Stomach (tissue), 9 donors: ENCODE results near the gene RASL12. TPM values are rescaled to one million over a fixed set of nuclear protein-coding genes. Genes with fewer than 3 reads are reported as not detected.
A peak's percentile ranks its signal among the peaks of the same experiment; 100 is the strongest.

ENCODE experiments used
- DNase-seq, 2 donors: peaks; one replicate each; pipeline versions ENCODE4 v3.0.0 to v3.0.0-alpha.2; 2013 to 2019
- H3K27ac ChIP-seq, 5 donors: fragments of 200-600 bp in 4 of 5; sonication (generic) in 4 of 5; one replicate each; pipeline ENCODE4 v1.5.1; 2013 to 2019; ENCODE audit warnings: mild to moderate bottlenecking in 1 of 5, moderate library complexity in 1 of 5
- H3K27me3 ChIP-seq, 3 donors: fragments of 200-600 bp; sonication (generic); one replicate each; pipeline ENCODE4 v1.5.1; 2017 to 2019; ENCODE audit warnings: mixed run types in 1 of 3
- H3K36me3 ChIP-seq, 4 donors: fragments of 200-600 bp; sonication (generic); 1 replicate in 3 of 4; 2 replicates in 1 of 4; pipeline ENCODE4 v1.5.1; 2016 to 2019
- H3K4me1 ChIP-seq, 4 donors: fragments of 200-600 bp; sonication (generic); one replicate each; pipeline ENCODE4 v1.5.1; 2016 to 2019
- H3K4me3 ChIP-seq, 4 donors: fragments of 200-600 bp; sonication (generic) in 3 of 4; one replicate each; pipeline ENCODE4 v1.5.1; 2016 to 2019; ENCODE audit warnings: mild to moderate bottlenecking in 1 of 4
- H3K9me3 ChIP-seq, 4 donors: fragments of 200-600 bp; sonication (generic); one replicate each; pipeline ENCODE4 v1.5.1; 2016 to 2019
- EP300 ChIP-seq: sonication (generic); formaldehyde crosslinking; IDR thresholded peaks from one replicate; pipeline ENCODE4 v1.6.1; 2017; ENCODE audit warnings: antibody characterized with exemption
- POLR2A ChIP-seq, 4 donors: fragments of 450-650 bp; IDR thresholded peaks; one replicate each; pipeline ENCODE4 v1.6.1; 2016; ENCODE audit warnings: antibody characterized with exemption in 4 of 4, control low read depth in 2 of 4, mild to moderate bottlenecking in 1 of 4, moderate library complexity in 1 of 4
- POLR2AphosphoS5 ChIP-seq, 3 donors: sonication (generic); formaldehyde crosslinking; IDR thresholded peaks; one replicate each; pipeline ENCODE4 v1.6.1; 2016; ENCODE audit warnings: antibody characterized with exemption in 3 of 3
- WGBS, 5 donors: extraction: QIAGEN DNeasy Blood & Tissue Kit in 3 of 5; methylation state at CpG; one replicate each; pipeline versions ENCODE4 v1.1.5 to v1.1.7; 2013 to 2018; 5-methylcytosine and 5-hydroxymethylcytosine counted together
- intact Hi-C: fragments of 100-400 bp; cut with DNase I; formaldehyde crosslinking; loops from one replicate; pipeline ENCODE4 v1.15.1; 2023; ENCODE audit warnings: low total_unique reads
- polyA plus RNA-seq, 3 donors: library from polyadenylated mRNA; stranded (reverse); fragments of 200-250 nt; gene quantifications; one replicate each; pipeline ENCODE4 v1.2.3, GENCODE V29; 2013
- total RNA-seq, 5 donors: library from RNA; depleted of rRNA; stranded (reverse); fragments of >200 nt; gene quantifications; one replicate each; pipeline versions ENCODE4 v1.1.0 to v1.2.3, GENCODE V29; 2014 to 2016
- TF ChIP-seq, protein P1 (sequence below), 7 experiments: fragments of 450-650 bp in 4 of 7; fragments of 200-600 bp in 3 of 7; sonication (generic) in 3 of 7; IDR thresholded peaks; one replicate each; pipeline ENCODE4 v1.5.1; 2016 to 2019; ENCODE audit warnings: antibody characterized with exemption in 7 of 7, control low read depth in 2 of 7, mild to moderate bottlenecking in 1 of 7
- donor health status: healthy with polysubstance abuse.
- donor health status: Bipolar disorder and iron deficiency.
- donor health status: healthy.

The RASL12 gene
- total and polyA plus RNA-seq, 8 donors: 0.58 to 27.7 (median 10.9) TPM

DNA sequence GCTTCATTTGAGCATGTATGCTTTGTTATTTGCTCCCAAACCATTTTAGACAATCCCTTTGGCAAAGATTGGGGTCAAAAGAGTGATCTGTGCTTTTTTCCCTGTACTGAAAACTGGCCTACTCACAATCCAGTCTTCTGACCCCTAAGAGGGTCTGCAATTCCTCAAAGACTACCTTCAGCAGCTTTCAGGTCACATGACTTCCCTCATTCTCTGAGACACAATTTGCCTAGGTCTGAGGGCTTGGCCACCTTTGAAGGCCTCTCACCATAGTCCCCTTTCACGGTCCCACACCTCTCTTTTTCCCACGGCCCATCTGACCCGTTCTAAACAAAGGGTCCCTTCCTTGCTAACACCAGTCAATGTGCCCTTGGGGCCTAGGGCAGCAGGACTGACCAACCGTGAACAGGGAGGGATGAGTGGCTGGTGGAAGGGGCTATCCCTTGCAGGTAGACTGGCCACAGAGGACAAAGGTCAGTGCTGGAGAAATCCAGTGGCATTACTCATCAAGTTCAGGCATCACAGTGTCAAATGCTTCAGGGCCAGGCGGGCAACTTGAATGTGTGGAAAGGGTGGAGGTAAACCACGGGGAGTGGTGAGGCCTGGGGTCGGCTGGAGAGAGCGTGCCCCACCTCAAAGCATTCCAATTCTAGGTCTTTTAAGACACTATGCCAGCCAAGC is 10.8 kb downstream of the RASL12 start:
- TF ChIP-seq, protein P1, sequence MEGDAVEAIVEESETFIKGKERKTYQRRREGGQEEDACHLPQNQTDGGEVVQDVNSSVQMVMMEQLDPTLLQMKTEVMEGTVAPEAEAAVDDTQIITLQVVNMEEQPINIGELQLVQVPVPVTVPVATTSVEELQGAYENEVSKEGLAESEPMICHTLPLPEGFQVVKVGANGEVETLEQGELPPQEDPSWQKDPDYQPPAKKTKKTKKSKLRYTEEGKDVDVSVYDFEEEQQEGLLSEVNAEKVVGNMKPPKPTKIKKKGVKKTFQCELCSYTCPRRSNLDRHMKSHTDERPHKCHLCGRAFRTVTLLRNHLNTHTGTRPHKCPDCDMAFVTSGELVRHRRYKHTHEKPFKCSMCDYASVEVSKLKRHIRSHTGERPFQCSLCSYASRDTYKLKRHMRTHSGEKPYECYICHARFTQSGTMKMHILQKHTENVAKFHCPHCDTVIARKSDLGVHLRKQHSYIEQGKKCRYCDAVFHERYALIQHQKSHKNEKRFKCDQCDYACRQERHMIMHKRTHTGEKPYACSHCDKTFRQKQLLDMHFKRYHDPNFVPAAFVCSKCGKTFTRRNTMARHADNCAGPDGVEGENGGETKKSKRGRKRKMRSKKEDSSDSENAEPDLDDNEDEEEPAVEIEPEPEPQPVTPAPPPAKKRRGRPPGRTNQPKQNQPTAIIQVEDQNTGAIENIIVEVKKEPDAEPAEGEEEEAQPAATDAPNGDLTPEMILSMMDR (IDR thresholded peaks at IDR 0.05): no peak
- TF ChIP-seq POLR2A (IDR thresholded peaks at IDR 0.05) (no peak), EP300 (no peak), POLR2AphosphoS5 (IDR thresholded peaks at IDR 0.05) (no peak)
- Histone ChIP-seq H3K27me3 (no peaks in the 10 kb centered on the region), H3K4me3 (no peak overlapping the region), H3K27ac (peak overlapping the region in 1 of 5 donors; percentile 45), H3K36me3 (peaks cover 0 to 23% (median 7%) of the 10 kb centered on the region in 4 donors), H3K4me1 (peaks cover 0 to 51% (median 9%) of the 10 kb centered on the region in 4 donors), H3K9me3 (no peaks in the 10 kb centered on the region)
- intact Hi-C loops: no loop called here
- 60 to 66% (median 62%) methylated on average over 8 of the region's 8 CpGs for WGBS, 5 donors
- DNase-seq: peak; percentile 54 to 56

DNA sequence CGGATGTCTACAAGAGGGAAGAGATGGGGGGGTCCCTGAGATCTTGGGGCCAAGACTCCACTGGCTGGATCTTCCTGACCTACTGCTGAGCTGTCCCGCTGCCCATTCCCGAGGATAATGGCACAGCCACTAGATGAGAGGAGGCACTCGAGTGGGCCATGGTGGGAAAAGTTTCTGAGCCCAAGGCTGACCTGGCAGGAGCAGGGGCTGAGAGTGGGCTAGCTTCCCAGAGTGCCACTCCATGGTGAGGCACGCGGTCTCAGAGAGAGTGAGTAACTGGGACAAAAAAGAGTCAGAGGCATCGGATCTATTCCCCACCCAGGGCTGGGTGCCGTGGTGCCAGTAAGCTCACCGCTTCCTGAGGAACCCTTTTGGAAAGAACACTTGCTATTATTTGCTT is 11.7 kb downstream of the RASL12 start:
- Histone ChIP-seq H3K27me3 (no peaks in the 10 kb centered on the region), H3K27ac (peak overlapping the region in 2 of 5 donors; percentile 18 to 29), H3K4me1 (peaks cover 0 to 46% (median 9%) of the 10 kb centered on the region in 4 donors), H3K9me3 (no peaks in the 10 kb centered on the region), H3K4me3 (no peak overlapping the region), H3K36me3 (peaks cover 0 to 30% (median 7%) of the 10 kb centered on the region in 4 donors)
- intact Hi-C loops: no loop called here
- WGBS, 5 donors: 76 to 89% (median 86%) methylated on average over 9 of the region's 9 CpGs
- DNase-seq: no peak
- no peak for TF ChIP-seq POLR2AphosphoS5 (IDR thresholded peaks at IDR 0.05)
- TF ChIP-seq, protein P1 (IDR thresholded peaks at IDR 0.05): no peak
- TF ChIP-seq POLR2A (IDR thresholded peaks at IDR 0.05): no peak

DNA sequence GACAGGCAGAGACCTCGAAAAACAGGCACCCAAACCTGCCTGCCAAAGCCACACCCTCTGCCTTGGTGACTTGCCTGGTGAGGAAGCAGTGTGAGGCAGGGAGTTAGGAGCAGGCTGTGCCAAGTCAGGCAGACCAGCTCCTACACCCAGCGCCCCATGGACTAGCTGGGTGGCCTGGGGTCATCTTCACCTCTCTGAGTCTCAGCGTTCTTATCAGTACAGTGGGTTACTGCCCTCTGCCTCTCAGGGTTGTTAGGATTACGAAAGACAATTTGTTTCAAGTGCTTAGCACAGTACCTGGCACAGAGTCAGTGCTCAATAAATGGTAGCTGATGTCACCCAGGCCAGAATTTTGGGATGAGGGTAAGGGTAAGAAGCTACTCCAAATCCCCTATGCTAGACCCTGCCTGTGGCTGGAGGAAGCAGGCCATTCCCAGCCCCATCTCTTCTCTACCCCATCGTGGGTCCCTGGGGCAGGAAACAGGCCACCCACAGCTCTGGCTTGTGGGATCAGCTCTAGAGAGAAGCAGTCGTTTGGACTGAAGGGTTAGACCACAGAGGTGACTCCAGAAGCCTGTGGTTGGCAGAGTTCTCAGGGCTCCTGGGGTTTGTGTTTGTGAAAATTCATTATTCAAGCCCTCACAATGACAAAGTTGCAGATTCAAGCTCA is 12.5 kb downstream of the RASL12 start:
- TF ChIP-seq, protein P1 (IDR thresholded peaks at IDR 0.05): no peak
- TF ChIP-seq POLR2A (IDR thresholded peaks at IDR 0.05) (no peak), POLR2AphosphoS5 (IDR thresholded peaks at IDR 0.05) (no peak), EP300 (no peak)
- Histone ChIP-seq H3K9me3 (no peaks in the 10 kb centered on the region), H3K4me3 (no peak overlapping the region), H3K27me3 (no peaks in the 10 kb centered on the region), H3K36me3 (peaks cover 0 to 30% (median 7%) of the 10 kb centered on the region in 4 donors), H3K27ac (peak overlapping the region in 2 of 5 donors; percentile 18 to 29), H3K4me1 (peaks cover under 1 to 39% (median 10%) of the 10 kb centered on the region in 4 donors)
- 39 to 56% (median 43%) methylated on average over 5 to 6 of the region's 6 CpGs for WGBS, 5 donors
- DNase-seq: peak in 1 of 2 donors; percentile 48
- intact Hi-C loops: no loop called here

DNA sequence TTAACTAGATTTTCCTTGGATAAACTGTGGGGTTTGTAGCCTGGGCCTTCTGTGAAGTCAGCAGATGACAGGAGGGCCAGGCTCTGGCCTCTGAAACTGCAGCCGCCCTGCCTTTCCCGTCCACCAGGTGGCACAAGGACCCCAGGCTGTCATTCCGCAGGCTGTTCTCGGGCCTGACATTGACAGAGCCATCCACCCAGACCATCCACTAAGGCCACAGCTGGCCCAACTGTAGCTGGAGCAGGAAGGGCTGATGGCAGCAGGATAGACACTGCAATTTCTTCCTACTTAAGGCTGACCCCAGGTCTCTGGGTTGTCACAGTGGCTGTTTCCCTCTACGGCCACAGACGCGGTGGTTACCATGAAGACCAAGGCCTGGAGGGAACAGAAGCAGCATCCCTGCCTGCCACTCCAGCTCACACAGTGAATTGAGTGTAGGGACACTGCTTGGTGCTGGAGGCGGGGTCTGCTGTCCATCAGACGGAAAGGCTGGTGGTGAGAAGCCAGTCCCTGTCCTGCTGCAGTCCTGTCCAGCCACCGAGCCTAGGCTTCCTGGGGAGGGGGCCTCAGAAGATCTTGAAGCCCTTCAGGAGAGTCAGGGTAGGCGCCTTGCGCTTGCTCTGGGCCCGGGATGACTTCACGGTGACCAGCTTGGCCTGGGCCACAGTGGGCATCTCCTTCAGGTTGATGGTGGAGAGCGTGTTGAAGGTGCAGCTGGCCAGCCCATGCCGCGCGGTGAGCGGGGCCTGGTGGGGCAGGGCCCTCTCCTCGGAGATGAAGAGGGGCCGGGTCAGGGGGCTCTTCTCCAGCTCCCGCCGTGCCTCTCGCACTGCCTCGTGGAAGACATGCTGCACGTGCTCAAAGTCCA is 13.2 kb downstream of the RASL12 start:
- intact Hi-C loops: no loop called here
- TF ChIP-seq POLR2A (IDR thresholded peaks at IDR 0.05): no peak
- no peak for TF ChIP-seq EP300
- peak in 1 of 3 donors; percentile 64 for TF ChIP-seq POLR2AphosphoS5 (IDR thresholded peaks at IDR 0.05)
- TF ChIP-seq, protein P1 (IDR thresholded peaks at IDR 0.05): peak in 5 of 7 experiments; percentile 81 to 94 (median 89)
- peak; percentile 80 to 90 for DNase-seq
- H3K27ac ChIP-seq: peak overlapping the region in 1 of 5 donors; percentile 18
- no peak overlapping the region for H3K4me3 ChIP-seq
- WGBS, 5 donors: 55 to 72% (median 70%) methylated on average over 10 to 26 of the region's 26 CpGs
- no peaks in the 10 kb centered on the region for H3K9me3 ChIP-seq
- no peaks in the 10 kb centered on the region for H3K27me3 ChIP-seq
- peaks cover 8 to 46% (median 16%) of the 10 kb centered on the region in 4 donors for H3K4me1 ChIP-seq
- peaks cover 0 to 30% (median 7%) of the 10 kb centered on the region in 4 donors for H3K36me3 ChIP-seq
